Activated naive CD8-positive, alpha-beta T cell treated with anti-CD3 and anti-CD28 coated beads, Interleukin-2, amount 50 U/mL, for 16 hours (primary cell): ENCODE results near the gene LAMA2.

ENCODE experiments used
- DNase-seq: peaks from one replicate; pipeline ENCODE4 v3.0.0-alpha.2; 2020; ENCODE audit warnings: low read depth, low spot score

The LAMA2 gene

GRCh38 chr6:129263176-129263575 is 380.2 kb downstream of the LAMA2 start:
- no peak for DNase-seq

GRCh38 chr6:129264480-129265045 is 381.6 kb downstream of the LAMA2 start:
- DNase-seq: no peak

GRCh38 chr6:129267028-129267427 is 384.1 kb downstream of the LAMA2 start:
- no peak for DNase-seq

GRCh38 chr6:129269076-129269475 is 386.1 kb downstream of the LAMA2 start:
- no peak for DNase-seq

GRCh38 chr6:129269891-129270290 is 387.0 kb downstream of the LAMA2 start:
- DNase-seq: no peak

- no peak for DNase-seq
These were observed 387.5 kb downstream of the LAMA2 start for GRCh38 chr6:129270450-129270849.

GRCh38 chr6:129273161-129273560 is 390.2 kb downstream of the LAMA2 start:
- no peak for DNase-seq

- no peak for DNase-seq
These were observed 393.5 kb downstream of the LAMA2 start for GRCh38 chr6:129276461-129276860.

- DNase-seq: no peak
These were observed 394.0 kb downstream of the LAMA2 start for GRCh38 chr6:129276986-129277385.

- no peak for DNase-seq
These were observed 396.7 kb downstream of the LAMA2 start for GRCh38 chr6:129279343-129280292.

GRCh38 chr6:129280293-129280644 is 397.3 kb downstream of the LAMA2 start:
- no peak for DNase-seq

- DNase-seq: no peak
These were observed 397.8 kb downstream of the LAMA2 start for GRCh38 chr6:129280749-129281148.

- no peak for DNase-seq
These were observed 398.3 kb downstream of the LAMA2 start for GRCh38 chr6:129281168-129281796.

GRCh38 chr6:129282019-129282418 is 399.1 kb downstream of the LAMA2 start:
- no peak for DNase-seq

- DNase-seq: no peak
These were observed 401.3 kb downstream of the LAMA2 start for GRCh38 chr6:129284225-129284624.

GRCh38 chr6:129287231-129288177 is 404.6 kb downstream of the LAMA2 start:
- no peak for DNase-seq

- no peak for DNase-seq
These were observed 406.5 kb downstream of the LAMA2 start for GRCh38 chr6:129289442-129289841.

GRCh38 chr6:129292836-129293235 is 409.9 kb downstream of the LAMA2 start:
- DNase-seq: no peak

- DNase-seq: no peak
These were observed 414.7 kb downstream of the LAMA2 start for GRCh38 chr6:129297592-129297991.

GRCh38 chr6:129302671-129303070 is 419.7 kb downstream of the LAMA2 start:
- no peak for DNase-seq

- no peak for DNase-seq
These were observed 423.9 kb downstream of the LAMA2 start for GRCh38 chr6:129306826-129307225.

- DNase-seq: no peak
These were observed 424.9 kb downstream of the LAMA2 start for GRCh38 chr6:129307845-129308244.
